HG03521 (cell line): ENCODE data around the gene TUBGCP6.

ENCODE experiments used
- ATAC-seq: cut with Tn5 transposase; IDR thresholded peaks from one replicate; pipeline ENCODE4 v1.9.1; 2021; ENCODE audit warnings: mild to moderate bottlenecking, moderate library complexity; ENCODE audit not compliant: unreplicated experiment

TUBGCP6 gene

DNA sequence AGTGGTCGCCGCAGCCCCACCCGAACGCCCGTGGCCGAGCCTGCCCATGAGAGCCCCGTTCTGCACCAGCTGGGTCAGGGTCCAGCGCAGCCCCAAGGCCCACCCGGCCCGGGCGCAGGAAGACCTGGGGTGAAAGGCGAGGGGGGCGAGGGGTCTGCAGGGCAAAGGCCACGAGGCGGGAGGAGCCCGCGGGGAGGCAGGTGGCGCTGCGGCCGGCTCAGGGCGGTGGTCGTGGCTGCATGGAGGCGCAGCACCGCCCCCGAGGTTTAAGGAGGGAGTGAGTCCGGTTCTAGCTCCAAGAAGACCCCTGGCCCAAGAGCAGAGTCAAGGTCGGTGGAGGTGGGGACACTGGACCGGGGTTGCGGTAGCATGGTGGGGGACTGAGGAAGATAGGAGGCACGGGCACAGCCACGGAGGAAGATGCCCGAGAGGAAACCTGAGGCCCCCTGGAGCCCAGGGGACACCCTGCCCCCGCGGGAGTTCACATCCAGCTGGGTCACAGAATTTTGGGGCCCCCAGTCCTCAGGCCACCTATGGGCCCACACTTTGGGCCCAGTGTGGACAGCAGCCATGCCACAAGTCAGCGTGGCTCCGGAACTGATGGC is 6.8 kb upstream of the TUBGCP6 start:
- no peak for ATAC-seq

DNA sequence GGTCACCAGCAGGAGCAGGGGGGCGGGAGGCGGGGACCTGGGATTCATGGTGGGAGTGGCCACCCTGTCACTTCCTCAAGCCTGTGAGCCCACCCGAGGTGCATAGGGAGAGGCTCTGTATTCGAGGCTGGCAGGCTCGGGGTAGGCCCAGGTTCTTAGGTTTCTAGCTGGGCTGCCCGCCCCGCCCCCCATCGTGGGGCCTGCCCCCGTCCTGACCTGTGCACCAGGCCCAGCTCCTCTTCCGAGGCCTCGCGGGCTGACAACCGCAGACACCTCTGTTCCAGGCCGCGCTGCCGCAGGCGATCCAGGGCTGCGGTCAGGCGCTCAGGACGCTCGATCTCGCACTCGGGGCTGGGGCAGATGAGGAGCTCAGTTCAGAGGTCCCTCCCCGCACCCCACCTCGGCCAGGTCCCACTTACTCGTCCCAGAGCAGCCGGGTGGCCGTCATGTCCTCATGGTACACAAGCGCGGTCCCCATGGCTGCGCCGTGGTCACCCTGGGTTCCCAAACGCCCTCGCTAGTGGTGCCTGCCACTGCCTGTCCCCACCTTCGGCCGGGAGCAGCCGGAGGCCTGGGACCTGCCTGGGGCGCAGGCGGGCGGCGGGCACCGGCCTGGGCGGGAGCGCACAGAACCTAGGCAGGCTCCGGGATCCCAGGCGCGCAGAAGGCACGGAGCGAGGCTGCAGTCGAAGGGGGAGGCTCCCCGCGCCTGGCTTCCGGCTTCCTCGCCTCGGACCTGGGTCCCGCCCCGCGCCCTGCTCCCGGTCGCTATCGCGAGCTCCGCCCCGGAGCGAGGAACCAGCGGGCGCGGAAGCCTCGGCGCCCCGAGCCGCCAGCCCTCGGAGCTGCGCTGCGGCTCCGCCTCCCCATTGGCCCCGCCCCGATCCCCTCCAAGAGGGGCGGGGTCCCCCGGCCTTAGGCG is 6.0 kb upstream of the TUBGCP6 start, which contains the start of gene HDAC10:
Gene HDAC10, minus strand, starts transcription at position 711 of the 922 bp plus-strand sequence. Its CDS starts 233 bp downstream, at position 478.
- ATAC-seq = peak; percentile 56

GRCh38 chr22:50250249-50250554 is 5.4 kb upstream of the TUBGCP6 start:
- ATAC-seq = no peak

GRCh38 chr22:50249341-50250248 is 4.8 kb upstream of the TUBGCP6 start:
- ATAC-seq = no peak

DNA sequence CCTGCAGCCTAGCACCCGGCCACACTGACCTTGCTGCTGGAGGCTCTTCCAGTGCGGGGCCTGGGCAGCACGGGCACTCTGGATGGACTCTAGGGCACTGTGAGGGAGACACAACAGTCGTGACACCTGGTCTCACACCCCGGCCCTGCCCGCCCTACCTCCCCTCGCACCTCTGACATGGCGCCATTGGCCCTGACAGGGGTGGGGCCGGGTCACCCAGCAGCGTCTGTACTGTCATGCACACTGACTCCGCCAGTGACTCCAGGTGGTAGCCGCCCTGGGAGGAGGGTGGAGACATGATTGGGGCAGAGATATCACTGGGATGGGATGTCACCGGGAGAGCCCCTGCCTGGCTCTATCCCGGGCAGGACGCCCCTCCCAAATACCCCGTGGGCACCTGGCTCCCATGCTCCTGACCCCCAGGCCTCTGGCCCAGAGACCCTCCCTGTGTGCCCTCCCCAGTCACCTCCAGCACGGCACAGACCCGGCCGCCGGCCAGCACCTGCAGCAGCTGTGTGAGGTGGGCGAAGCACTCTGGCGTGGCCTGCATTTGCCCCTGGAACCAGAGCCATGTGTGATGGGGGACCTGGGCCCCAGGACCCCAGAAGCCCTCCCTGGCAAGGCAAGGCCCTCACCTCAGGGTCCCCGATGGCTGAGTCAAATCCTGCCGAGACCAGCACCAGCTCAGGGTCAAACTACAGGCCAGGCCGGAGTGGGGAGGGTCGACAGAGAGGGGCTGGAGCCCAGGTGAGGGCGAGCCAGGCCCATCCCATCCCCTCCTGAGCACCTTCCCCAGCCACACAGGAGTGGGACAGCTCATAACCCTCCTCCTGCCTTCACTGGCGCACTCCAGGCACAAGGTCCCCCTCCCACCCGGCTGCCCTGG is 3.6 kb upstream of the TUBGCP6 start:
- ATAC-seq = no peak

DNA sequence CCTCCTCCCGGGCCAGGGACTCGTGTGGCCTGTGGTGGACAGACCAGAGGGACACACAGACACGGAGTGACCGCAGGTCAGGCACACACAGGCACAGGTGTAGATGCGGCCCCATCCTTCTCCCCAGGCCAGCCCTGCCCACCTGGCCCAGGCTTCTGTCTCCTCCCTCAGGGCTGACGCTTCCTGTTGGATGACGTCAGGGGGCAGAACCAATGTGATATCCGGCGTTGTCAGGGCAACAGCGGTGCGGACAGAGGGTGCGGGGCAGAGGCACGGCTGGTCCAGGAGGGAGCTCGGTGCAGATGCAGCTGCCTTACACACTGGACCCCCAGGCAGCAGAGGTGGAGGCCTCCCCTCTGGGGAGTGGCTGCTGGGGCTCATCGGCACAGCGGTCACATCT is 2.9 kb upstream of the TUBGCP6 start:
- ATAC-seq = no peak

- ATAC-seq = no peak
Measured at GRCh38 chr22:50246242-50247175, 1.7 kb upstream of the TUBGCP6 start.

DNA sequence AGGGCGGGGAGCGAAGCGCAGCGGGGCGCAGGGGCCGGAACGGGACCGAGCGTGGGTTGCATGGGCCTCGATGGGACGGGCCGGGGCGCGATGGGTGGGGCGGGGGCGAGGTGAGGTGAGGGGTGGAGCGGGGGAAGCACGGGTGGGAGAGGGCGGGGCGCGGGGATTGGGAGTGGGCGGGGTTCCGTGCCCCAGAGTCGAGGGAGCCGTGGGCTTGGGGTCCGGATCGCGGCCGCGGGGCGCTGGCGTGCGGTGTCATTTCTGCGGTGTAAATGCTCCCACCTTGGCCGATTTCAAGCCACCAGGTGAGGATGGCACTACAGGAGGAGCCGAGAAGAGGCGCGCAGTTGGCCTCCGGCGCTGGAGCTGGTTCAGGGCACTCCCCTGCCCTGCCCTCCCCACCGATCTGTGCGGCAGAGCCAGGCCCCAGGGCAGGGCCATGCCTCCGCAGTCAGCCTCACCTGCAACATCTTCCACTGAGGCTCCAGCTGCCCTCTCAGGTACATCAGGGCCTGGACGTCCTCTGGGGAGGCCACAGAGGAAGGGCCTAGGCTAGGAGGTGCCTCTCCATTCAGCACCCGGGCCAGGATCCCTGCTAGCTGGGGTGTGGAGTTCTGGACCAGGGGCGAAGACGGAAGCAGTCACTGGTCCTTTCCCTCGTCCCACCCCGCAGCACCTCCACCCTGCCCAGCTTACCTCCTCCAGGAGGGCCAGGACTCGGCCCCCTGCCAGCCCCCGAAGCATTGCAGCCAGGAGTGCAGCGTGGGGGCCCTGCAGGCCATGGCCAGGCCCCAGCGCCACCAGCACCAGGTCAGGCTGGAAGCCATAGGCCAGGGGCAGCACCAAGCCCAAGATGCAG is 620 bp upstream of the TUBGCP6 start:
- peak; percentile 0 for ATAC-seq

DNA sequence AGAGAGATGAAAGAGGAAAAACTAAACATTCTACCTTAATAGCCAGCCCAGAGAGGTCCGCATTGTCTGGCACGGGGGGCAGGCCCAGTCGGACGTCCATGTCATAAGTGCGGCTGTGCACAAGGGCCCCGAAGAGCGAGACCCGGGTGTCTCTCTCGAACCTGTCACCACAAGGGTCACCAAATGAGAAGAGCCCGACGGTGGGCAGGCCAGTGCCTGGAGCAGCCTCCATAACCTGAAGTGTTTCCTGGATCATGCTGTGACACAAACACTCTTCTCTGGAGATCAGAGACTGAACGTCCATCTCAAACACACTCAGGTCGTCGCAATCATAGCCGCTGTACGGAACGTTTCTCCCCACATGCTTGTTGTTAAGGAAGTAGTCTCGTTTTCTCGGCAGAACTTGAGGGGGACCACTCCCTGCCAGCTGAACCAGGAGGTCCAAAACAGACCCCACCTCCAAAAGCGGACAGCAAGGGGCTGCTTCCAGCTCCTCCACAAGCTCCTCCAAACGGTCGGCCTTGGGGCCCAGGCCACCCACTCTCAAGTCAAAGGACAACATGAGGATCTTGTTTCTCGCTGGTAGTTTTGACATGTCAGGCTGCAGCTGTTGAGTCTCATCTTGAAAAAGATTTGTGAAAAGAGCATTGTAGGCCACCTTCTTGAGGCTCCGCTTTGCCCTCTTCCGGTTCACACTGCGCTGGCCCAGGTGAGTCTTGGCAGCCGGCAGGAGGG is 971 bp downstream of the TUBGCP6 start:
- no peak for ATAC-seq

DNA sequence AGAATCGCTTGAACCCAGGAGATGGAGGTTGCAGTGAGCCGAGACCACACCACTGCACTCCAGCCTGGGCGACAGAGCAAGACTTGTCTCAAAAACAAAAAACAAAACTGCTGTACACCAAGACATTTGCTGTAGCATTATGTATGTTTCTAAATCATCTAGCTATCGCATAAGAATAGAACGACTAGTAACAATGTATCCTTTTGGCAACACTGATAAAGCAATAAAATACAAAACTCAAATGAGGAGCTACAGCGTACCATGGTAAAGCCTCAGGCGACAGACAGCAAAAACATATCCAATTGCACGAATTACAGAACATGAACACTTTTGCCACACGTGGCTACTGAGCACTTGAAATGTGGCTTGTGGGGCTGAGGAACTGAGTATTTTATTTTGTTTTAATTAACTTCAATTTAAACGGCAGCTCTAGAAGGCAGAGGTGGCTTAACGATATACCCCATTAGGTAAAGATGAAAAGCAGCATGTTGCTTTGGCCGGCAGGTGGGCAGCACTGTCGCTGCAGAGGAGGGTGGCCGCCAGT is 2.3 kb downstream of the TUBGCP6 start:
- ATAC-seq = no peak

- no peak for ATAC-seq
Measured at GRCh38 chr22:50238755-50239154, 6.1 kb downstream of the TUBGCP6 start.

GRCh38 chr22:50236731-50237409 is 8.0 kb downstream of the TUBGCP6 start:
- ATAC-seq = no peak

DNA sequence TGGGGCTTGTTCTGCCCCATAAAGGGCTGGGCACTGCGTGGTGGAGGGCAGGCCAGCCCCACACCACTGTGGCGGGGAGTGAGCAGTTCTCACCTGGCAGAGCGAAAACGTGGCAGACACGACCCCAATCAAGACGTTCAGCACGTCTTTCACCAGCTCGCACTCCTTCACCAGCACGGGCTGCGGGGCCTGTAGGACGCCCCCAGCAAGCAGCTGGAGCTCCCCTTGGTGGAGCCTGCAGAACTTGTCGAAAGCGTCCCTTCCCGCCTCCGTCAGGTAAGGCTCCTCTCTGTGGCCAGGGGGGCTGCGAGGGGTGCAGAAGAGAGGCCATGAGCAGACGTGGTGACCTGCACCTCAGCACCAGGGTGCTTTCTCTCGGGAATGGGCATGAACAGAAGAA is 11.6 kb downstream of the TUBGCP6 start:
- no peak for ATAC-seq

- ATAC-seq = no peak
Measured at GRCh38 chr22:50232481-50233151, 12.2 kb downstream of the TUBGCP6 start.

GRCh38 chr22:50229370-50229769 is 15.5 kb downstream of the TUBGCP6 start:
- no peak for ATAC-seq

GRCh38 chr22:50228366-50228765 is 16.5 kb downstream of the TUBGCP6 start:
- ATAC-seq = no peak
